H1 (cell line): Measurements from ENCODE around the gene TRAF3. TPM values are rescaled to one million over a fixed set of nuclear protein-coding genes. Genes with fewer than 3 reads are reported as not detected.

Experiments used
- BRCA1 ChIP-seq: IDR thresholded peaks from 2 replicates; pipeline ENCODE4 v1.6.1; 2012; ENCODE audit warnings: low read depth, low read length, improper control_type of control experiment
- CTCF ChIP-seq, 3 experiments: IDR thresholded peaks; 1 replicate in 2 of 3; 2 replicates in 1 of 3; pipeline versions ENCODE4 v1.5.1 to v1.6.1; 2011; ENCODE audit warnings: low read length in 3 of 3, mild to moderate bottlenecking in 3 of 3, inconsistent platforms in 2 of 3, low read depth in 1 of 3, moderate library complexity in 1 of 3; ENCODE audit not compliant: insufficient read depth in 1 of 3; ENCODE audit errors: control extremely low read depth in 1 of 3
- PHF8 ChIP-seq: fragments of 200-600 bp; sonication (generic); conservative IDR thresholded peaks from 2 replicates; pipeline ENCODE4 v1.7.1; 2012; ENCODE audit warnings: low read depth, mild to moderate bottlenecking, inconsistent platforms, low read length, moderate library complexity
- RAD21 ChIP-seq, 2 experiments: IDR thresholded peaks in 1 of 2; conservative IDR thresholded peaks in 1 of 2; 2 replicates each; pipeline ENCODE4 v1.6.1; 2011; ENCODE audit warnings: low read depth in 2 of 2, low read length in 2 of 2, improper control_type of control experiment in 1 of 2, inconsistent platforms in 1 of 2, mild to moderate bottlenecking in 1 of 2, moderate library complexity in 1 of 2
- RBBP5 ChIP-seq: IDR thresholded peaks from 2 replicates; pipeline ENCODE4 v1.7.1; 2012; ENCODE audit warnings: low read depth, mild to moderate bottlenecking, inconsistent platforms, low read length, moderate library complexity, borderline replicate concordance
- RNF2 ChIP-seq: fragments of 200-900, 300-1000 bp; sonication (generic); IDR thresholded peaks from 2 replicates; pipeline ENCODE4 v1.7.1; 2016; ENCODE audit warnings: borderline replicate concordance, low read depth, mild to moderate bottlenecking, antibody characterized with exemption, low read length; ENCODE audit not compliant: poor library complexity, severe bottlenecking; ENCODE audit errors: missing control alignments
- SP4 ChIP-seq: IDR thresholded peaks from 2 replicates; pipeline ENCODE4 v1.6.1; 2012; ENCODE audit warnings: low read length, inconsistent platforms
- TCF12 ChIP-seq: IDR thresholded peaks from 2 replicates; pipeline ENCODE4 v1.6.1; 2011; ENCODE audit warnings: low read depth, mild to moderate bottlenecking, low read length
- TEAD4 ChIP-seq: IDR thresholded peaks from 2 replicates; pipeline ENCODE4 v1.6.1; 2012; ENCODE audit warnings: low read depth, low read length, inconsistent platforms, mixed read lengths
- polyA plus RNA-seq, 7 experiments: library from polyadenylated mRNA; depleted of rRNA in 3 of 7; stranded (reverse) in 5 of 7; unstranded in 2 of 7; fragments of >200 nt in 5 of 7; fragments of 200-250 nt in 2 of 7; gene quantifications; 1 replicate in 5 of 7; 2 replicates in 1 of 7; 4 replicates in 1 of 7; pipeline versions ENCODE4 v1.2.1 to v1.2.3, GENCODE V29; 2011 to 2013; ENCODE audit warnings: missing spikeins in 2 of 7, mixed read lengths in 2 of 7
- total RNA-seq: library from RNA; stranded (reverse); fragmentation: NEBNext Ultra II Directional; extraction: Animal tissue kit (Norgen Biotek cat#: 25700); gene quantifications from 2 replicates; pipeline ENCODE4 v1.2.1, GENCODE V29; 2021

Gene TRAF3
- total and polyA plus RNA-seq, 2 of the 8 experiments (the other 6 are each of a cell fraction or from before 2014, with no cell fraction given): 5.8 to 12.1 TPM

- no peak for TF ChIP-seq RNF2
- no peak for TF ChIP-seq CTCF (IDR thresholded peaks at IDR 0.05; ENCODE audit: control extremely low read depth in 1 of 3, insufficient read depth in 1 of 3, low read depth in 1 of 3, low read length in 3 of 3)
- no peak for TF ChIP-seq TCF12
- TF ChIP-seq BRCA1: no peak
- no peak for TF ChIP-seq RBBP5
- TF ChIP-seq SP4: no peak
- TF ChIP-seq PHF8: no peak
- no peak for TF ChIP-seq RAD21 (IDR thresholded peaks at IDR 0.05 in 1 of 2, conservative IDR thresholded peaks at IDR 0.05 in 1 of 2; ENCODE audit: low read depth in 2 of 2, low read length in 2 of 2)
- TF ChIP-seq TEAD4: no peak
Measured at GRCh38 chr14:102731871-102732800, 45.1 kb upstream of the TRAF3 start (continued).
